ENCODE results near the gene RBPJL.

RBPJL gene

DNA sequence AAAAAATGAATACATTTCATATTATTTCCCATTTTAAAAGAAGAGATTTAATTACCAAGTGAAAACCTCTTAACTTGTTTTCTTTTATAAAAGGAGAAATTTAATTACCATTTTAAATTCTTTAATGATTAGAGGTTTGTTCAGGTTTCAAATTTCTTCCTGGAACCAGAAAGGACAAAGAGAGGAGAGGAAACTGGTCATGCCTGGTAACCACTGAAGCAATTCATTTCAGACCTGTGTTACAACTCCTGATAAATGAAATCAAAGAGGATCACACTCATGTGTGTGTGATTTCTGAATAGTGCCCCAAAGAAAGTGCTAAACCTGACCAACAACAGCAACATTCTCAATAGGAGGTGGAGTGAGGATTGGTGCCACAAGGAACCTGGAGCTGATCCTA lies 39.7 kb upstream of the RBPJL start:
- DNase-seq (ENCODE audit: insufficient read length, low spot score) (no peak), FAIRE-seq (no peak)
- TF ChIP-seq, protein P1, sequence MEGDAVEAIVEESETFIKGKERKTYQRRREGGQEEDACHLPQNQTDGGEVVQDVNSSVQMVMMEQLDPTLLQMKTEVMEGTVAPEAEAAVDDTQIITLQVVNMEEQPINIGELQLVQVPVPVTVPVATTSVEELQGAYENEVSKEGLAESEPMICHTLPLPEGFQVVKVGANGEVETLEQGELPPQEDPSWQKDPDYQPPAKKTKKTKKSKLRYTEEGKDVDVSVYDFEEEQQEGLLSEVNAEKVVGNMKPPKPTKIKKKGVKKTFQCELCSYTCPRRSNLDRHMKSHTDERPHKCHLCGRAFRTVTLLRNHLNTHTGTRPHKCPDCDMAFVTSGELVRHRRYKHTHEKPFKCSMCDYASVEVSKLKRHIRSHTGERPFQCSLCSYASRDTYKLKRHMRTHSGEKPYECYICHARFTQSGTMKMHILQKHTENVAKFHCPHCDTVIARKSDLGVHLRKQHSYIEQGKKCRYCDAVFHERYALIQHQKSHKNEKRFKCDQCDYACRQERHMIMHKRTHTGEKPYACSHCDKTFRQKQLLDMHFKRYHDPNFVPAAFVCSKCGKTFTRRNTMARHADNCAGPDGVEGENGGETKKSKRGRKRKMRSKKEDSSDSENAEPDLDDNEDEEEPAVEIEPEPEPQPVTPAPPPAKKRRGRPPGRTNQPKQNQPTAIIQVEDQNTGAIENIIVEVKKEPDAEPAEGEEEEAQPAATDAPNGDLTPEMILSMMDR (IDR thresholded peaks at IDR 0.05; ENCODE audit: insufficient read depth, missing control alignments) = no peak

DNA sequence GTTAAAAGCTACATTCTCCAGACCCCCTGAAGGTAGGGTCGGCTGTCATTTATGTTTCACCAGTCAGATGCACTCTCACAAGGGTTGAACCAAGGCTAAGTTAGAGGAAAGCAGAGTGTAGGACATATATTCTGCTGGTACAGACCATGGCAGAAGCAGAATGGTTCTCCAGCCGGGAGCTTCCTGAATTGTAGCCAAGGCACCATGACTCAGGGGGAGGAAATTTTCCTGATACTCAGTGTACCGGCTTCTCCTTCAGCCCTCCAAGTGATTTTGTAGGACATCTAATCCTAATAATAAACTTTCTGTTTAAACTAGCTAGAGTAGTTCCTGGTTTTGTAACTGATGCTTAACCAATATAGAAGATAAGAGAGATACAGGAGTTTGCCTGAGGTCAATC lies 38.1 kb upstream of the RBPJL start:
- TF ChIP-seq, protein P1 (IDR thresholded peaks at IDR 0.05; ENCODE audit: insufficient read depth, missing control alignments) = no peak
- FAIRE-seq (no peak), DNase-seq (ENCODE audit: insufficient read length, low spot score) (no peak)

DNA sequence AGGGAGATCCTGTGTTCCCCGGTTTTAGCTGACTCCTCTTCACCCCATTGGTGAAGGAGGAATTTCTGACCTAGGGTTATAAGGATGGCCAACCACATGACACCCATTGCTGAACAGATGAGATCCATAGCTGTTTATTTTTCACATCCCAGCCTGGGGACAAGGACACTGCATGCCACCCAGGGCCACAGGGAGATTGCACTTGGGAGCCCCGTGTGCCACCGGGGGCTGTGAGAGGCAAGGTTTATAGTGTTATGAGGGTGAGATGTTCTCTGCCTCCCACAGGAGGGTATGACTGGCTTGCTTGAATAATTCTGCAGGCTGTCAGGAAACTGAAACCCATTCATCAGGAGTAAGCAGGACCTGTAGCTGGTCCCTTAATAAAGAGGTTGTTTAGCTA lies 37.6 kb upstream of the RBPJL start:
- TF ChIP-seq, protein P1 (IDR thresholded peaks at IDR 0.05; ENCODE audit: insufficient read depth, missing control alignments) = no peak
- FAIRE-seq = no peak
- no peak for DNase-seq (ENCODE audit: insufficient read length, low spot score)

DNA sequence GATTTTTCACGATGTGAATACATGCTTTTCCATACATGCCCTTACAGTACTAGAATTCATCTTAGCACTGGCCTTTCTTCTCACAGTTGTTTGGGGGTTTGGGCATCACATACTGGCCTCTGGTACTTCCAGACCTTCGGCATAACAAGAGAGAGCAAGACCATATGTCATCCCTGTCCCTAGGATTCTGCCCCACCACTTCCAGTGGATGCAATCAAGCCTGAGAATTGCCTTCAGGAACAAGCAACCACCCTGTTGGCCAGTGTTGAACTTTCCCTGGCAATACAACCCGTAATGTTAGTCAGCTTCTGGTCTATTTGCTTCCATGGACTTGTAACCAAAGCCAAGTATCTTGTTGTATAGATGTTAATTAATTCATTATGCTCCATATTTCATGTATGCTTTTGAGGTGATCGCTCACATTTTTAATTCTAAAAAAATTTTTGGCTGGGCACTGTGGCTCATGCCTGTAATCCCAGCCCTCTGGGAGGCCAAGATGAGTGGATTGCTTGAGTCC lies 36.8 kb upstream of the RBPJL start:
- TF ChIP-seq, protein P1 (IDR thresholded peaks at IDR 0.05; ENCODE audit: insufficient read depth, missing control alignments) = no peak
- DNase-seq (ENCODE audit: insufficient read length, low spot score) (no peak), FAIRE-seq (no peak)

DNA sequence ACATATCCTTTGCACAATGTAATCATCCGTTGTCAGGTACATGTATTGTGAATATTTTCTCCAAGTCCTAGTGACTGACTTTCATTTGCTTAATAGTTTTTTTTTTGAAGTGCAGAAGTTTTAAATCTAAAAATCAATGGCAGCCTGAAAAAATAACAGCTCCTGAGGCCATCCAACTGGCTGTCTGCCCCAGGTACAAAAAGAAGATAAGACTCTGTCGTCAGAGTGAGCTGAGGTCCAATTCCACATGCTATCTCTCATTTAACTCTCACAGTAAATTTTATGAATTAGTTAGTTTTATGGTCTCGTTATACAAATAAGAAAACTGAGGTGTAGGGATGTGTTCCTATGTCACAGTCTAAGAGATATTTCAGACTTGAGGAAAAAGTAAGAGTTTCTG lies 31.3 kb upstream of the RBPJL start:
- TF ChIP-seq, protein P1 (IDR thresholded peaks at IDR 0.05; ENCODE audit: insufficient read depth, missing control alignments) = no peak
- FAIRE-seq (no peak), DNase-seq (ENCODE audit: insufficient read length, low spot score) (no peak)

DNA sequence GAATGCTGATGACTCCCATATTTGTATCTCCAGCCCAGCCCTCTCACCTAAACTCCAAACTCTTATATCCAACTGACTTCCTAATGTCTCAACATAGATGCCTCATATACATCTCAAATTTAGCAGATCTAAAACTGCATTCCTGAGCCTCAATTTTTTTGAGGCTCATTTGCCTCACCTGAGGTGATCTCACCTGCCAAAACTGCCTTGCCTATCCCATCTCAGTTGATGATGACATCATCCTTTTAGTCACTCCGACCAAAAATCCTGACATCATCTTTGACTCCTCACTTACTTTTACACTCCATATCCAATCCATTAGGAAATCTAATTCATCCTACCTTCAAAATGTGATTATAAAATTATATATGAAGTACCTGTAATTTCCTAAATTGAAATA lies 26.6 kb upstream of the RBPJL start:
- DNase-seq (ENCODE audit: insufficient read length, low spot score) (no peak), FAIRE-seq (no peak)
- TF ChIP-seq, protein P1 (IDR thresholded peaks at IDR 0.05; ENCODE audit: insufficient read depth, missing control alignments) = no peak

DNA sequence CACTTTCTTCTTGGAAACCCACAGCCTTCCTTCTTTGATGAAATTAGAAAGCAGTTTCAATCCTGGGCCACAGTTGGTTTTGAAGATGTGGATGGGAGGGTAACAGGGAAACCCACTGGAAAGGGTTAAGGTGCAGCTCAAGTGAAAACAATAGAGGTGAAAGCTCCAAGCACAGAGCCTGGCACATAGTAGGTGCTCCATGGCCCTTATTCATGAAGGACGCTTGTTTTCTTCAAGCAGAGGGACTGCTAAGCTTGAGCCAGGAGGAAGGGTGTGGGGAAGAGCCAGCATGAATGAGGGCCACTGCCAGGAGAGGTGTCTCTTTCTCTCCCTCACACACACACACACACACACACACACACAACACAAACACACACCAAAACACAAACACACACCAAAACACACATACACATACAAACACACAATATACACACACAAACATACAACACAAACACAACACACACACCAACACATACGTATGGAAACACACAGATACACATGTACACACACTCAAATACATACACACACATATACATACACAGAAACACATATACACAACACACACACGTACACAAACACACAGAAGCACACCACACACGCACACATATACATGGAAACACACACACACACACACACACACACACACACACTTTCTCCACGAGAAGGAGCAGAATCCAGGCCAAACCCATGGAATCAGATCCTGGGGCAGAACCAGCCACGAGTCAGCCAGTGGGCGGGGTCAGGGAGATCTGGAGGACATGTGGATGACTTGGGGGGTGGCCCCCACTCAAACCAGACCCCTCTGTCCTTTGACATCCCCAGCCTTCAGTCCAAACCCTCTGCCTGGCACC lies 23.7 kb upstream of the RBPJL start:
- TF ChIP-seq, protein P1 (IDR thresholded peaks at IDR 0.05; ENCODE audit: insufficient read depth, missing control alignments) = no peak
- DNase-seq (ENCODE audit: insufficient read length, low spot score) (no peak), FAIRE-seq (no peak)

All from D721Med (cell line).